C4-2B (cell line): ENCODE data around the gene WDR36.

Experiments used
- H3K27ac ChIP-seq: fragments of 450-650 bp; 2 replicates; pipeline ENCODE4 v1.5.1; 2017
- ZFX ChIP-seq: fragments of 450-650 bp; IDR thresholded peaks from 2 replicates; pipeline ENCODE4 v1.6.1; 2017
- TF ChIP-seq, protein P1 (sequence below): fragments of 450-650 bp; conservative IDR thresholded peaks from 2 replicates; pipeline ENCODE4 v1.5.1; 2017; ENCODE audit warnings: mild to moderate bottlenecking

Gene WDR36

DNA sequence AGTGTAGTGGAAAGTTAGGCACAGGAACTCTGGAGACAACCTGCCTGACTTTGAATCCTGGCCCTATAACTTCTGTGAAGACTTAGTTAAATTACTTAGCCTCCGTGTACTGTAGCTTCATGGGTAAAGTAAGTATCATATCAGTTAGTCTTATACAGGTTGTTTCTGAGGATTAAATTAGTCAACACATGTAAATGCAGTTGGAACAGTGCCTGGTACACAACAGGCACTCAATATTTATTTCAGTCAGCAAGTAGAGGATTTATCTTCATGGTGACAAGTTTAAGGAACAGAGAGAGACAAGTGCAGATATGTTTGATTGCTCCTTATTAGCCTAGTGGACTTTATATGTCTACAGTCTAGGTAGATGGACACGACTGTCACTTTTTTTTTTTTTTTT, 17.9 kb upstream of the WDR36 start:
- TF ChIP-seq, protein P1, sequence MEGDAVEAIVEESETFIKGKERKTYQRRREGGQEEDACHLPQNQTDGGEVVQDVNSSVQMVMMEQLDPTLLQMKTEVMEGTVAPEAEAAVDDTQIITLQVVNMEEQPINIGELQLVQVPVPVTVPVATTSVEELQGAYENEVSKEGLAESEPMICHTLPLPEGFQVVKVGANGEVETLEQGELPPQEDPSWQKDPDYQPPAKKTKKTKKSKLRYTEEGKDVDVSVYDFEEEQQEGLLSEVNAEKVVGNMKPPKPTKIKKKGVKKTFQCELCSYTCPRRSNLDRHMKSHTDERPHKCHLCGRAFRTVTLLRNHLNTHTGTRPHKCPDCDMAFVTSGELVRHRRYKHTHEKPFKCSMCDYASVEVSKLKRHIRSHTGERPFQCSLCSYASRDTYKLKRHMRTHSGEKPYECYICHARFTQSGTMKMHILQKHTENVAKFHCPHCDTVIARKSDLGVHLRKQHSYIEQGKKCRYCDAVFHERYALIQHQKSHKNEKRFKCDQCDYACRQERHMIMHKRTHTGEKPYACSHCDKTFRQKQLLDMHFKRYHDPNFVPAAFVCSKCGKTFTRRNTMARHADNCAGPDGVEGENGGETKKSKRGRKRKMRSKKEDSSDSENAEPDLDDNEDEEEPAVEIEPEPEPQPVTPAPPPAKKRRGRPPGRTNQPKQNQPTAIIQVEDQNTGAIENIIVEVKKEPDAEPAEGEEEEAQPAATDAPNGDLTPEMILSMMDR, result no peak
- no peak for TF ChIP-seq ZFX
- H3K27ac ChIP-seq, result no peak overlapping the region

DNA sequence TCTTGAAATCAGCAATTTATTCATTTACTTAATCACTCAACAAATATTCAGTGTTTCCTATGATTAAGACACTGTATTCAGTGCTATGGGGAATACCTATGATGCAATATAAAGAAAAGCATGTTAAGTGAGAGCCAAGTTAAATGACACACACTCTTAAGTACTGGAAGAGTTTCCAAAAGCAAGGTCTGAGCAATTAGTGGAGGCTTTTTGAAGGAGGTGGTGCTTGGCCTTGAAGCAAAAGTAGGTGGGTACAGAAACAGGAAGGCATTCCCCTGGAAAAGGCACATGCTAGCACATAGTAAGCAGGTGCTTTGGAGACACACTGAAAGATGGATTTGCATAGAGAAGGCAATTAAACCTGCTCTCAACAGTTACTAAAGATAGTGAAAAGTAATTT, 16.6 kb upstream of the WDR36 start:
- no peak overlapping the region for H3K27ac ChIP-seq
- TF ChIP-seq ZFX, result no peak
- TF ChIP-seq, protein P1, result no peak

DNA sequence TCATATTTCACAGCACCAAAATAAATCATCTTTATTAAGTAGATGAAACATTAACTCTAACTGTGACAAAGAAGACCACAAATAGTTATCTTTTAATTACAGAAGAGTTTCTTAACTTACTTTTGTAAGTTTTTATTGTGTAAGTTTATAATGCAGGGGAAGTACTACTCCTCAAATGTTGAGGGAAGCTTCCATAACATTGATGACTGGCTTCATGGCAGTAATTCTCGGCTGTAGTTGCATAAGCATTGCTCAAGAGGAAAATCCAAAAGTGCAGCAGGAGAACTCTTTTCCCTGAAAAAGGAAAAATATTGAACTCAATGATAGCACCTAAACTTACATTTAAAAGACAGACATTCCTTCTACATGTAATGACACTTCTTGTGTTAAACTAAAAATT, 16.1 kb upstream of the WDR36 start:
- H3K27ac ChIP-seq, result no peak overlapping the region
- no peak for TF ChIP-seq ZFX
- TF ChIP-seq, protein P1, result no peak

DNA sequence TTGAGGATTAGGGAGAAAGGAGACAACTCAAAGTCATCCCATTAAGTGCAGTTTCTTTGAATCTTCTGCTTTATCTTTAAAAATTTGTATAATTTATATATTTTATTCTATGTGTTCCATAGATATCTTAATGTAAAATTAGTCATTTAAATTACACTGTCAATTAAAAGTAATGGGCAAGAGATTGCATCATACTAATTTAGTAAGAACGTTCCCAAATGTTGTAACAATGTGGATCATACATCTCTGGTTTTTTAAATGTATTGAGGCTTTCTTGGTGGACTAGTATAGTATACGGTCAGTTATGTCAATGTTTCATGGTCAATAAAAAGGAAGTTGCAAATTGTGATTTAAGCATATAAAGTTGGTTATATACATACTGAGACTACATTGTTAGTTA, 14.5 kb upstream of the WDR36 start:
- no peak for TF ChIP-seq ZFX
- TF ChIP-seq, protein P1, result no peak
- H3K27ac ChIP-seq, result no peak overlapping the region

DNA sequence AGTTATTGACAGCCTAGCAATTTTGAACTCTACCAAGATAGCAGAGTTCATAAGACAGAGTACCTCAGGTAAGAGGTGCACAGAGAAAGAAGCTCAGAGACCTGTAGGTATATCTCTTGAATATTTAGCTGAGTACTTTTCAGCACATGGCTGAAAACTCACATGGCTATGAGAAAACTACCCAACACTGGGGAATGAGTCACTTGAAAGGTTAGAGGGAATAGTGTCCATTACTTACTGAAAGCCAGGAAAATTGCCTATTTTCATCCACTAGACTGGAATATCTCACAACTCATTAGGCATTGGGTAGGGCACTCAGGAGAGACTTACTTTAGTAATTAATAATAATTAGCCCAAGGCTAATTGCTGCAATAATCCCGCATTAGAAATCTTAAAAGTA, 12.3 kb upstream of the WDR36 start:
- TF ChIP-seq, protein P1, result no peak
- no peak for TF ChIP-seq ZFX
- H3K27ac ChIP-seq, result no peak overlapping the region

DNA sequence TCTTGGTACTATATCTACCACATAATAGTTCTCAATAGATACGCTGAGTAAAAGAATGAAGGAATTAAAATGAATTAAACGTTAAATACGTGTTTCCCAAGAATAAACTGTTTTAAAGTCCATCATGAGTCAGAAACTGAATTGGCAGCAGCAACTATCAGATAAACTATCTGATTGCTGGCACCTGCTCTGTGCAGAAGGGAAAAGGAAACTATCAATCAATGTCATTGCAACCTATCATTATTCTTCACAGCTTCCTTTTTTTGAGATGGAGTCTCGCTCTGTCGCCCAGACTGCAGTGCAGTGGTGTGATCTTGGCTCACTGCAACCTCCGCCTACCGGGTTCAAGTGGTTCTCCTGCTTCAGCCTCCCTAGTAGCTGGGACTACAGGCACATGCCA, 8.8 kb upstream of the WDR36 start:
- TF ChIP-seq, protein P1, result no peak
- TF ChIP-seq ZFX, result no peak
- H3K27ac ChIP-seq, result no peak overlapping the region

DNA sequence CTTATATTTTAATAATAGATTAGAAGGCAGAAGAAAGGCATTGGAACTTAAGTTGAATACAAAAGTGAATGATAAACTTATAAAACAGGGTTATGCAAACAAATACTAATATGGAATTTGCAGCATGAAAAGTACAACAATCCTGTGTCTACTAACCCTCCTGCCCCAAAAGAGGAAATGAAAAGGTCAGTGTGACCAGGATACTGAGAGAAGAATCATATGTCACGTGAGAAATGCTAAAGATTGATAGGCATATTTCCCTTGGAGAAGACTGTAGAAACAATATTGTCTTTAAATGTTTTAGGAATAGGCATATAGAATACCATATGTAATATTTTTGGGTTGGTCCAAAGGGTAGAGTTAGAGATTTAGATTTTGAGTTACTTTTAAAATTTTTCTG, 3.8 kb downstream of the WDR36 start:
- TF ChIP-seq, protein P1, result no peak
- no peak for TF ChIP-seq ZFX
- H3K27ac ChIP-seq, result no peak overlapping the region
